ENCODE results near the gene DCC. TPM values are rescaled to one million over a fixed set of nuclear protein-coding genes. Genes with fewer than 3 reads are reported as not detected.

Gene DCC
- polyA plus RNA-seq, 1 of the 3 experiments (the other 2 are of a cell fraction): 0.20 TPM

- Histone ChIP-seq H4K20me1 (ENCODE audit: insufficient read depth) (no peaks in the 10 kb centered on the region), H3K9me2 (no peaks in the 10 kb centered on the region), H3K27me3 (ENCODE audit: insufficient read depth) (no peaks in the 10 kb centered on the region), H3K79me2 (ENCODE audit: insufficient read depth) (no peaks in the 10 kb centered on the region), H3K4me1 (ENCODE audit: control insufficient read depth in 1 of 2, insufficient read depth in 2 of 2, low read depth in 1 of 2, low read length in 1 of 2) (no peaks in the 10 kb centered on the region), H3F3A (replicated peaks; ENCODE audit: insufficient read depth) (peaks cover 11% of the 10 kb centered on the region), H3K4me3 (ENCODE audit: low read depth in 2 of 2, low read length in 1 of 2) (no peak overlapping the region), H3K27ac (ENCODE audit: low read depth in 2 of 2, low read length in 1 of 2) (peak overlapping the region in 1 of 2 experiments; percentile 45; a peak in 1 of 4 replicates), H3K36me3 (replicated peaks in 1 of 2; ENCODE audit: control insufficient read depth in 1 of 2, insufficient read depth in 2 of 2, low read length in 1 of 2) (no peaks in the 10 kb centered on the region), H2AFZ (ENCODE audit: low read depth) (no peak overlapping the region), H3K9ac (no peak overlapping the region), H3K9me3 (no peaks in the 10 kb centered on the region), H3K4me2 (no peak overlapping the region)
- CTCF ChIA-PET: interaction anchor here (0.8 kb wide), 1 partner anchor 1793 kb away, joined by 3 read pairs; no protein-coding TSS in a partner anchor
- POLR2A ChIA-PET: no interaction called here
- DNase-seq: no peak
- TF ChIP-seq USF1 (IDR thresholded peaks at IDR 0.05; ENCODE audit: borderline replicate concordance, low read depth): no peak
- TF ChIP-seq PBX3 (IDR thresholded peaks at IDR 0.05): no peak
- TF ChIP-seq EZH2phosphoT487 (IDR thresholded peaks at IDR 0.05; ENCODE audit: borderline replicate concordance, low read depth): no peak
- TF ChIP-seq RAD21 (IDR thresholded peaks at IDR 0.05; ENCODE audit: low read length): no peak
- TF ChIP-seq RCOR1 (IDR thresholded peaks at IDR 0.05; ENCODE audit: low read length): no peak
- no peak for TF ChIP-seq MEF2A (IDR thresholded peaks at IDR 0.05; ENCODE audit: borderline replicate concordance, low read depth)
- no peak for TF ChIP-seq CHD2 (IDR thresholded peaks at IDR 0.05; ENCODE audit: low read length, partially characterized antibody)
- no peak for TF ChIP-seq GABPA (IDR thresholded peaks at IDR 0.05; ENCODE audit: low read depth)
- TF ChIP-seq TAF1 (IDR thresholded peaks at IDR 0.05; ENCODE audit: borderline replicate concordance, low read depth, low read length): no peak
- TF ChIP-seq TEAD4 (IDR thresholded peaks at IDR 0.05; ENCODE audit: borderline replicate concordance, insufficient read depth): no peak
- TF ChIP-seq CTCF (IDR thresholded peaks at IDR 0.05): no peak
- no peak for TF ChIP-seq ZBTB33 (IDR thresholded peaks at IDR 0.05; ENCODE audit: borderline replicate concordance, low read depth)
- no peak for TF ChIP-seq NRF1 (IDR thresholded peaks at IDR 0.05; ENCODE audit: low read depth, low read length)
- TF ChIP-seq FOSL2 (IDR thresholded peaks at IDR 0.05; ENCODE audit: borderline replicate concordance, low read depth): no peak
- TF ChIP-seq NFIC (IDR thresholded peaks at IDR 0.05; ENCODE audit: borderline replicate concordance): no peak
- TF ChIP-seq POLR2AphosphoS5 (IDR thresholded peaks at IDR 0.05; ENCODE audit: low read depth, low read length): no peak
- no peak for TF ChIP-seq RXRA (IDR thresholded peaks at IDR 0.05; ENCODE audit: borderline replicate concordance, low read depth)
- TF ChIP-seq JUND (IDR thresholded peaks at IDR 0.05): no peak
- no peak for TF ChIP-seq SIN3A (IDR thresholded peaks at IDR 0.05; ENCODE audit: borderline replicate concordance, low read depth, low read length)
- WGBS (ENCODE audit: low lambda C conversion rate): 65% methylated on average over 2 of the region's 2 CpGs
Observed at GRCh38 chr18:52334307-52334706, 5.7 kb upstream of the DCC start.
